Putamen (tissue), 1 donor: ENCODE measurements around the gene NACA2.
"Not testable (repeated sequence)": the region's sequence is repeated elsewhere in the genome, so short reads cannot be mapped to it uniquely, and the experiment has no call there.

Experiments used
- DNase-seq: peaks from one replicate; pipeline ENCODE4 v3.0.0-alpha.2; 2016; ENCODE audit warnings: low spot score

Gene NACA2

GRCh38 chr17:61599608-61600007 lies 8.6 kb upstream of the NACA2 start:
- no peak for DNase-seq

DNA sequence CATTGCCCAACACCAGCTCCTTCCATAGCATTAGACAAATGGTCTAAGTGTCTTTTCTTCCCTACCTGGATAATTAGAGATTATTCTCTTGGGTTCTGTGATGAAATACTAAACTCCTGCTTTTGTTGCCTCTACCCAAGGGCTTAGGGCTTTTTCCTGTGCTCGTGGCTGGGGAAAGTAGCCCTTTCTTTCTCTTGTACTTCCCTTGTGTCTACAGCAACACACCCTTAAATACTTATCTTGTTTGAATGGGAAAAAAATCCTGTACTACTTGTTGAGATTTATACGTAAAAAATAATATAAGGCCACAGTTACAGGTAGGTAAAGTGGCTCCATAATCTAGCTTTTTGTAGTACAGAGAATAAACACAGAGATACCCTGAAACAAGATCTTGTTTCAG lies 7.0 kb upstream of the NACA2 start:
- no peak for DNase-seq

DNA sequence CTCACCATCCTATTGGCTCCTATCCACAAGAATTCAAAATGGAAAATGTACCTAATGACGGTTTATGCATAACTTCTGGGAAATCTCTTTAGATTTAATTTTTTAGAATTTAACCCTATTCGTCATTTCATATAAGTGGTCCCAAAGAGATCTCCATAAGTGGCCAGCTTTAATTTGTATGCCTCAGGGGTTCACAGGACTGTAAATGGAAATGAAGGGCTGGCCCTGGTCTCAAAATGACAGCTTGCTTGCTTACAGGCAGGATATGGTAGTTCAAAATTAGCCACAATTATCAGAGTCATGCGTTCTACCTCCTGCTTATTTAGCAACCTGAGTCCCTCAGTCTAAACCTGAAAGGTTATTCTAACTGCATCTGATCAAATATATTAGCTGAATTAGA lies 6.6 kb upstream of the NACA2 start:
- DNase-seq: no peak

GRCh38 chr17:61595418-61596186 lies 4.6 kb upstream of the NACA2 start:
- DNase-seq: peak; percentile 8

GRCh38 chr17:61594294-61594825 lies 3.3 kb upstream of the NACA2 start:
- DNase-seq: no peak

DNA sequence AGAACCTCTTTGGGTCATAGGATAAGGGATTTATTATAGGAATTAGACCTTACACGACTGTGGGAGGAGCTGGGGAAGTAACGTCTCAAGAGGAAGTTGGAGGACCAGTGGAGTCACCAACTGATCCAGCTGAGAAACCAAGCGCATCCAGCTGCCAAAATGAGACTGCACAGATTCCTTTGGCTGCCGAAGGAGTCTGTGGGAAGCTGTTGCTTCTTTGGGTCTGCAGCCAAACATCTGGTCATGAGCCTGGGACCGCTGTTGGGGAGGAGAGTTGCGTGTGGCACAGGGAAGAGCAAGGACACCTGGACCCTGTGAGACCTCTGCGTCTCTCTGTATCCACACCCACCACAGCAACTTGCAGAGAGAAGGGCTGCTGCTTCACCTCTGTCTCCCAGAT lies 2.4 kb upstream of the NACA2 start:
- no peak for DNase-seq

DNA sequence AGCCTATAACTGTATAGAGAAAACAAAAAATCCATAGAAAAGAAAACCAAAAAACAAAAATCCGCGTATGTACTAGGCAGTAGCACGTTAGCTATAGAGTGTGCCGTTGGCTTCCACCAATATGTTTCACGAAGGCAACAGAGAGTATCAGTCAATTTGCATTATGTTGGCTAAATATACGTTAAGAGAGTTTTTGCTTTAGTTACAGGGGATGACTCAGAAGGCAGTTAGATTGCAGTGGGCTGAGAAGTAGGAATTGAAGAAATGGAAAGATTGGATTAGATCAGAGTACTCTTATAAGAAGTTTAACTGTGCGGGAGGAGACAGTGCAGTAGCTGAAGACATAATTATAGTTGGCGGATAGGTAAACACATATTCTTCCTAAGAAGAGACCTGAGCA lies 911 bp upstream of the NACA2 start:
- no peak for DNase-seq

DNA sequence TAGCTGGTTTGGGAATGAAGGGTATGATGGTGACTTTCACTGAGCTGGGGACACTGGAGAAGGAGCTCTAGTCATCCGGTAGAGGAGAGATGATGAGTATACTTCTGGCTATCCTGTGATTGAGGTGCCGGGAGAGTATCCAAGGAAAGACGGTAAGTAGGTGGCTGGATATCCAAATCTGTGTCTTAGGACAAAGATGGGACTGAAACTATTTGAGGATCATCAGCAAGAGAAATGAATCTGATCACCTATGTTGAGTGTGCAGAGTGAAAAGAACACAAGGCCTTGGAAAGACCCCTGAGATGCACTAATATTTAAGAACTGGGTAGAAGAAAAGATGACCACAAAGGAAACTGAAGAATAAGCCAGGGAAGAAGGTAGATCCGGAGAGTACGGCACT lies 1.0 kb downstream of the NACA2 start:
- DNase-seq: no peak

DNA sequence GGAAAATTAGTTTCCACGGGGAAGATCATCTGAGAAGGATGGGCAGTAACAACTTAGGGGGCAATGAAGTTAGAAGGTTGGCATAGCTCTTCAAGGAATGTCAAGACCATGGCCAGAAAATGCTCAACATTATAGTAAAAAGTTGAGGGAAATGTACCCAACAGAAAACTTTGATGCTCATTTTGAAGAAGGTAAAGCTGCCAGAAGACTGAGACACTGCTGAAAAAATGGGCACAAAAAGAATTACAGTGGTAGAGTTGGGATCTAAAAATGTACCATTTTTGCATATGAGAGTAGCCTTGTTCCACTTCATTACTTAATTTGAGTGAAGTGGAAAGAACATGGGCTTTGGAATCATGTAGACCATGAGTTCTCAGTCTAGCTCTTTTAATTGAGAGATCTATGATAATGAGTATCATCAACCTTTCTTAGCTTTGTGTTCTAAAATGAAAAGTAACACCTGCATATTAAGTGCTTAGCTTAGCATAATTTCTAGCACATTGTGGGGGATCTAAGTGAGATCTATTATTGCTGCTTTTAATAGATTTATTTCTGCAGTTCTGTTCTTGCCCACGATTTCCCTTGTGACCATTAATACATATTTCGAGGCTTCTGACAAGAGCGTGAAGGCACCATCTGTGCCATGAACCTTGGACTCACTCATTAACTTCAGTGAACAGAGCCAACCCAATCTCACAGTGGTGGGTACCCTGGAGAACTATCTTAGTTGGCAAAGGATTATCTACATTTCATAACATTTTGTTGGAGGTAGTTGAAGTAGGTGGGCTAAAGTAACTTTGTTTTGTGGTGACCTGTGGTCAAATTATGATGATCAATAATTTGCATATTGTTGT lies 3.0 kb downstream of the NACA2 start:
- DNase-seq: no peak

GRCh38 chr17:61587242-61587641 lies 3.8 kb downstream of the NACA2 start:
- no peak for DNase-seq

- not testable (repeated sequence) for DNase-seq
Observed at GRCh38 chr17:61586622-61587021, 4.4 kb downstream of the NACA2 start.

GRCh38 chr17:61586031-61586566 lies 4.9 kb downstream of the NACA2 start:
- DNase-seq: no peak

- DNase-seq: no peak
Observed at GRCh38 chr17:61584866-61585265, 6.2 kb downstream of the NACA2 start.

GRCh38 chr17:61584266-61584665 lies 6.8 kb downstream of the NACA2 start:
- no peak for DNase-seq

GRCh38 chr17:61583660-61584264 lies 7.3 kb downstream of the NACA2 start:
- no peak for DNase-seq

DNA sequence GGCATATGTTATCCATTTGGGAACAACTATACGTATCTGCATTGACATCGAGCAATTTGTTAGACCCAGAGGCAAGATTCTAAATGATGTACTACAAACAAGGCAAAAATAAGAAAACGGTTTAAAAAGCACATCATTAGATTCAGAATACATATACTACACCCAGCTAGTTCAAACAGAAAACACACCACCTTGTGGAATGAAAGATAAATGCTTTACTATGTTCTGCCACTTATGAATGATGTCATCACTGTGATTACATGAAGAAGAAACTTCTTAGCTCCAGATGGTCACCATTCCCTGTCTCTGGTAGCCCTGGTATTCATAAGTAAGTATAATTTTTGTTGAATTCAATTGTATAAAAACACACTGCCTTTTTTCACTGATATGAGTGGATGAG lies 7.8 kb downstream of the NACA2 start:
- no peak for DNase-seq

- no peak for DNase-seq
Observed at GRCh38 chr17:61582593-61582992, 8.4 kb downstream of the NACA2 start.

DNA sequence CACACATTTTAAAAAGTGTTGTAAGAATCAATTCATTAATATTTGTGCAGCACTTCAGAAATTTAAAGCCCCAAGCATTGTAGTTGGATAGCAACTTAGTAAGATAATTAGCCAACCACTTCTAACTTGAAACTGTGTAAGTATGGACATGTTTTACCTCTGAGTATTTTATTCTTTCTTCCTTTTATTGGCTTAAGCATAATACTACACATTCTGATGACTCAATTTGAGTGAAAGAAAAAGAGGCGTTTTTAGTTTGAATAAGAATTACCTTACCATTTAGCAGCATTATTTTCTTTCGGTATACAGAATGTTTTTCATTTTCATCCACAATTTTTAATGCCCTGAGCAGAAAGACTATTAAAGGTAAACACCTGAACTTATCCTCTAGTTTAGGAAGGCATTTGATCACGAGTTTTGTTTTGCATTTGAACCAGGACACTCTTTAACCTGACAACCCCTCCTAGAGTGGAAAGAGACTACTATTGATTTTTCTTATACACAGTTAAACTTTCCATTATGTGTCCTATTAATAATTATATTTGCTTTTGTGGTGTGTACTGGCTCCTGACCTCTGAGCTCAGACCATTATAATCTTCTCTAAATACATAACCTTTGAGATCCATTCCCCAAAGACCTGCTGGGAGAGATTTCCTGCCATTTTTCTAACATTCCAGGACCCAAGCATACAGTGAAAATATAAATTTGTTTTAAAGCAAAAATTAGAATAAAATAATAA lies 9.2 kb downstream of the NACA2 start:
- DNase-seq: no peak

DNA sequence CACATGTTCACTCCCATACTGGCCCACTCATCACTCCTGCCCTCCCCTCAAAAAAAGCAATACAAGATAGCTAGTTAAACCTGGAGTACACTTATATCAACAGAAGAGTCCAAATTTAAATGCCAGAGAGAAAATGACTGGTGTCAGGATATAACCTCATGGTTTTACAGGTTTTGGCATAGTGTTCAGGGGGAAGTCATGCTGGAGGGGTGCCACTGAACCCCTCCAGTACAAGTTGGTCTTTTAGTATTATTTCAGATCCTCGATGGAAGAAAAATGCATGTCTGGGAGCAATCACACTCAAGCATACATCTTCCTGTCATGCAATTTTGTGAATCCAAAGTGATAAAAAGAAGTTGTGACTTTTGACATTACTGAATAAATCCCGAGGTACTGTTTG lies 10.5 kb downstream of the NACA2 start:
- DNase-seq: no peak

GRCh38 chr17:61579961-61580360 lies 11.1 kb downstream of the NACA2 start:
- DNase-seq: no peak

- DNase-seq: no peak
Observed at GRCh38 chr17:61579347-61579746, 11.7 kb downstream of the NACA2 start.

DNA sequence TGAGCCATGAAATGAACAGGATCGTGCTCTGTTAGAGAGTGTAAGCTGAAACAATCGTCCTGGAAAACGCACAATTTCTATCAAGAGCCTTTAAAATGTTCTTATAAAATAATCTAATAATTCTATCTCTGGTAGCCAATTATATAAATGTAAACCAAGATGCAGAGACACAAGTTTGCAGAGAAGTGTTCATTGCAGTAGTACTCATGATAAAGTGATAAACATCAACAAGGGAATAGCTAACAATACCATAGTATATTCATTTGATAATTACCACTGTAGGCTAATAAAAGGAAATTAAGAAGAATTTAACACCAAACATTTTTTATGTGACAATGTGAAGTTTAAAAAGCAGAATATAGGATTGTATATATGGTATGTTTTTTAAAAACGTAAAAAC lies 12.4 kb downstream of the NACA2 start:
- DNase-seq: no peak
